Loucy (cell line): ENCODE measurements around the gene COL6A2.

Experiments
- CTCF ChIP-seq: fragments of 200-600 bp; sonication (generic); conservative IDR thresholded peaks from 2 replicates; pipeline ENCODE4 v1.5.1; 2014; ENCODE audit warnings: mild to moderate bottlenecking, antibody characterized with exemption, low read length
- EZH2phosphoT487 ChIP-seq: fragments of 200-600 bp; IDR thresholded peaks from 2 replicates; pipeline ENCODE4 v1.6.1; 2018; ENCODE audit warnings: antibody characterized with exemption, mild to moderate bottlenecking, moderate library complexity, borderline replicate concordance

- no peak for TF ChIP-seq CTCF
- TF ChIP-seq EZH2phosphoT487, result no peak
Observed at GRCh38 chr21:46061518-46061917, 36.4 kb upstream of the COL6A2 start.
